Liver (tissue), 9 donors: Measurements from ENCODE around the gene LTA4H. TPM values are rescaled to one million over a fixed set of nuclear protein-coding genes. Genes with fewer than 3 reads are reported as not detected.

Experiments used
- DNase-seq: peaks from one replicate; pipeline ENCODE4 v3.0.0-alpha.2; 2017; ENCODE audit warnings: low spot score
- H3K27ac ChIP-seq, 2 donors: one replicate each; pipeline ENCODE4 v1.7.0; 2013; ENCODE audit warnings: inconsistent platforms in 2 of 2, low read length in 2 of 2, control low read depth in 1 of 2, low read depth in 1 of 2, mild to moderate bottlenecking in 1 of 2
- H3K27me3 ChIP-seq, 4 donors: one replicate each; pipeline versions ENCODE4 v1.6.1 to v1.7.0; 2013; ENCODE audit warnings: low read length in 3 of 4, inconsistent platforms in 1 of 4, mild to moderate bottlenecking in 1 of 4, moderate library complexity in 1 of 4; ENCODE audit not compliant: control insufficient read depth in 4 of 4, insufficient read depth in 4 of 4
- H3K36me3 ChIP-seq, 4 donors: one replicate each; pipeline versions ENCODE4 v1.6.1 to v1.7.0; 2013; ENCODE audit warnings: low read length in 3 of 4, mild to moderate bottlenecking in 3 of 4, low read depth in 1 of 4, moderate library complexity in 1 of 4; ENCODE audit not compliant: control insufficient read depth in 4 of 4, insufficient read depth in 3 of 4
- H3K4me1 ChIP-seq, 4 donors: one replicate each; pipeline versions ENCODE4 v1.6.1 to v1.7.0; 2013; ENCODE audit warnings: low read length in 3 of 4, mild to moderate bottlenecking in 3 of 4, moderate library complexity in 1 of 4; ENCODE audit not compliant: control insufficient read depth in 4 of 4, insufficient read depth in 4 of 4
- H3K4me3 ChIP-seq, 3 donors: one replicate each; pipeline versions ENCODE4 v1.6.1 to v1.7.0; 2013; ENCODE audit warnings: low read length in 3 of 3, control low read depth in 1 of 3, low read depth in 1 of 3, mild to moderate bottlenecking in 1 of 3
- H3K9ac ChIP-seq, 2 donors: one replicate each; pipeline ENCODE4 v1.7.0; 2013; ENCODE audit warnings: low read length in 2 of 2, mild to moderate bottlenecking in 2 of 2, moderate library complexity in 2 of 2, control low read depth in 1 of 2, low read depth in 1 of 2
- H3K9me3 ChIP-seq, 4 donors: one replicate each; pipeline versions ENCODE4 v1.6.1 to v1.7.0; 2013; ENCODE audit warnings: low read length in 3 of 4; ENCODE audit not compliant: control insufficient read depth in 4 of 4
- EGR1 ChIP-seq, 2 donors: IDR thresholded peaks; 2 replicates each; pipeline ENCODE4 v1.6.1; 2016 to 2018; ENCODE audit warnings: antibody characterized with exemption in 2 of 2, low read depth in 2 of 2
- FOXA1 ChIP-seq: IDR thresholded peaks from 2 replicates; pipeline ENCODE4 v1.6.1; 2016; ENCODE audit warnings: antibody characterized with exemption
- GABPA ChIP-seq, 2 donors: IDR thresholded peaks in 1 of 2; conservative IDR thresholded peaks in 1 of 2; 2 replicates each; pipeline ENCODE4 v1.6.1; 2016; ENCODE audit warnings: antibody characterized with exemption in 2 of 2, mild to moderate bottlenecking in 1 of 2, moderate library complexity in 1 of 2
- HNF4A ChIP-seq, 2 donors: conservative IDR thresholded peaks; 2 replicates each; pipeline ENCODE4 v1.6.1; 2016; ENCODE audit warnings: antibody characterized with exemption in 2 of 2, mild to moderate bottlenecking in 2 of 2
- JUND ChIP-seq, 2 donors: IDR thresholded peaks; 2 replicates each; pipeline ENCODE4 v1.6.1; 2016; ENCODE audit warnings: antibody characterized with exemption in 2 of 2
- NR2F2 ChIP-seq: IDR thresholded peaks from 2 replicates; pipeline ENCODE4 v1.6.1; 2016; ENCODE audit warnings: antibody characterized with exemption
- RAD21 ChIP-seq, 2 donors: IDR thresholded peaks; 2 replicates each; pipeline ENCODE4 v1.6.1; 2016; ENCODE audit warnings: antibody characterized with exemption in 2 of 2, mild to moderate bottlenecking in 2 of 2
- TAF1 ChIP-seq: conservative IDR thresholded peaks from 2 replicates; pipeline ENCODE4 v1.6.1; 2016; ENCODE audit warnings: antibody characterized with exemption, mild to moderate bottlenecking
- YY1 ChIP-seq: IDR thresholded peaks from 2 replicates; pipeline ENCODE4 v1.6.1; 2016; ENCODE audit warnings: antibody characterized with exemption, mild to moderate bottlenecking
- ZBTB33 ChIP-seq: IDR thresholded peaks from 2 replicates; pipeline ENCODE4 v1.6.1; 2016; ENCODE audit warnings: antibody characterized with exemption
- WGBS: extraction: QIAGEN DNeasy Blood & Tissue Kit; methylation state at CpG from one replicate; pipeline ENCODE4 v1.1.7; 2013; 5-methylcytosine and 5-hydroxymethylcytosine counted together
- polyA plus RNA-seq, 2 donors: library from polyadenylated mRNA; stranded (reverse) in 1 of 2; unstranded in 1 of 2; fragments of 200-250 nt in 1 of 2; fragments of >200 nt in 1 of 2; fragmentation: Nextera tagmentation in 1 of 2; extraction: Ambion mirVana in 1 of 2; gene quantifications; one replicate each; pipeline versions ENCODE4 v1.2.1 to v1.2.3, GENCODE V29; 2013 to 2015
- total RNA-seq, 2 donors: library from RNA; depleted of rRNA; stranded (reverse); fragments of >200 nt; gene quantifications; one replicate each; pipeline ENCODE4 v1.2.3, GENCODE V29; 2014
- TF ChIP-seq, protein P1 (sequence below): fragments of 150-350 bp; IDR thresholded peaks from 2 replicates; pipeline ENCODE4 v1.5.1; 2017; ENCODE audit warnings: improper control_type of control experiment, low read depth, low read length; ENCODE audit not compliant: missing input control
- TF ChIP-seq, protein P2 (sequence below): IDR thresholded peaks from 2 replicates; pipeline ENCODE4 v1.6.1; 2016; ENCODE audit warnings: antibody characterized with exemption
- donor health status: healthy.
- donor health status: healthy.
- donor health status: healthy.
- donor health status: healthy.
- donor health status: healthy.

Gene LTA4H
- total and polyA plus RNA-seq, 4 donors: 16.6 to 34.5 (median 20.9) TPM

DNA sequence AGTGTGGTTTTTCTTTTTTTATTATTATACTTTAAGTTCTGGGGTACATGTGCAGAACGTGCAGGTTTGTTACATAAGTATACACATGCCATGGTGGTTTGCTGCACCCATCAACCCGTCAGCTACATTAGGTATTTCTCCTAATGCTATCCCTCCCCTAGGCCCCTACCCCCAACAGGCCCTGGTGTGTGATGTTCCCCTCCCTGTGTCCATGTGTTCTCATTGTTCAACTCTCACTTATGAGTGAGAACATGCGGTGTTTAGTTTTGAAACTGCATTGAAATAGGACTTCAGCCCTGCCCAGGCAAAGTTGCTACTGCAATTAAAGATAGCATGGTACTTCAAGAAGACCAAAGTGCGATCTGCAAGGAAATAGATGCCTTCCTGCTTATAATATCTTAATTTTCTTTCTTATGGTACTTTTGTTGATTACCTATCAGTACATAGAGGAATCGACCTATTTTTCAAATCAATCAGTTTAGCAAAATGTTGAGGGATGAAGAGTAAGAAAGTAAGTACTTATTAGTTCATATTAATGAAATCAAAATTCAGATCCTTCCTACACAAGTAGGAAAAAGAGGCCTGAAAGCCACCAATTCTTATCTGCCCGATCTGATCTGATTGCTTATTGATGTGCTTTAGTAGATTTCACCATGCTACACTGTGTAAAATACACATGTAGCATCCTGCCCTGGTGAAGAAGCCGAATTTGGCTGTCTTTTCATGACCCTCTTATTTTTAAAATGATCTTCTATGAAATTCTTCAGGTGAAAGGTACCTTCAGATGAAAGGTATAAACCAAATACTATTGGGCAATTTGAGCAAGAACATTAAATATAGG is 1.6 kb downstream of the LTA4H start:
- 82% methylated on average over 7 of the region's 7 CpGs for WGBS

DNA sequence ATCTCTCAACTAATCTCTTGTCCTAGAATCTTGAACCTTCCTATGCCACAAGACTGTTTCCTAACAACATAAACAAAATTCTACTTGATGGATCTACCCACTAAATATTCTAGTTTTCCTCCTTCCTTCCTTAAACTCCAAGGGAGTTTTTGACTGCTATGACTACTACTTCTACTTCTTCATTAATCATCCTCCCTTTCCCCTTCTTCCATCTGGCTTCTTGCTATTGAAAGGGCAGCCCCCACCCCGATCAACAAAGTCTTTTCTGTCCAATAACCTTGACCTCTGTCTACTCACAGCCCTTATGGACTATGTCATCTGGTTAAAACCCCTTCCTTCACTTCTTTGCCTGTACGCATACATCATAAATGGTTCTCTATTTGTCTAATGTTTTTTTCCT is 5.6 kb downstream of the LTA4H start:
- TF ChIP-seq NR2F2: no peak
- Histone ChIP-seq H3K27ac (no peak overlapping the region), H3K36me3 (peaks cover 0 to 20% (median 7%) of the 10 kb centered on the region in 4 donors), H3K27me3 (no peaks in the 10 kb centered on the region), H3K9me3 (no peaks in the 10 kb centered on the region), H3K9ac (no peak overlapping the region), H3K4me1 (peaks cover 3 to 11% (median 8%) of the 10 kb centered on the region in 4 donors), H3K4me3 (no peak overlapping the region)
- WGBS: 90% methylated on average over 2 of the region's 2 CpGs
- DNase-seq: no peak

More for the DNA sequence above, 1.6 kb downstream of the LTA4H start:
- Histone ChIP-seq H3K36me3 (peaks cover 0 to 2% (median 0%) of the 10 kb centered on the region in 4 donors), H3K27ac (no peak overlapping the region), H3K4me3 (no peak overlapping the region), H3K4me1 (peaks cover 3 to 13% (median 9%) of the 10 kb centered on the region in 4 donors), H3K9ac (no peak overlapping the region), H3K9me3 (no peaks in the 10 kb centered on the region), H3K27me3 (no peaks in the 10 kb centered on the region)
- DNase-seq: no peak
- TF ChIP-seq ZBTB33 (no peak), GABPA (IDR thresholded peaks at IDR 0.05 in 1 of 2, conservative IDR thresholded peaks at IDR 0.05 in 1 of 2) (no peak), EGR1 (IDR thresholded peaks at IDR 0.05; ENCODE audit: low read depth in 2 of 2) (no peak), HNF4A (conservative IDR thresholded peaks at IDR 0.05) (no peak), JUND (IDR thresholded peaks at IDR 0.05) (no peak), TAF1 (no peak)
- TF ChIP-seq, protein P1, sequence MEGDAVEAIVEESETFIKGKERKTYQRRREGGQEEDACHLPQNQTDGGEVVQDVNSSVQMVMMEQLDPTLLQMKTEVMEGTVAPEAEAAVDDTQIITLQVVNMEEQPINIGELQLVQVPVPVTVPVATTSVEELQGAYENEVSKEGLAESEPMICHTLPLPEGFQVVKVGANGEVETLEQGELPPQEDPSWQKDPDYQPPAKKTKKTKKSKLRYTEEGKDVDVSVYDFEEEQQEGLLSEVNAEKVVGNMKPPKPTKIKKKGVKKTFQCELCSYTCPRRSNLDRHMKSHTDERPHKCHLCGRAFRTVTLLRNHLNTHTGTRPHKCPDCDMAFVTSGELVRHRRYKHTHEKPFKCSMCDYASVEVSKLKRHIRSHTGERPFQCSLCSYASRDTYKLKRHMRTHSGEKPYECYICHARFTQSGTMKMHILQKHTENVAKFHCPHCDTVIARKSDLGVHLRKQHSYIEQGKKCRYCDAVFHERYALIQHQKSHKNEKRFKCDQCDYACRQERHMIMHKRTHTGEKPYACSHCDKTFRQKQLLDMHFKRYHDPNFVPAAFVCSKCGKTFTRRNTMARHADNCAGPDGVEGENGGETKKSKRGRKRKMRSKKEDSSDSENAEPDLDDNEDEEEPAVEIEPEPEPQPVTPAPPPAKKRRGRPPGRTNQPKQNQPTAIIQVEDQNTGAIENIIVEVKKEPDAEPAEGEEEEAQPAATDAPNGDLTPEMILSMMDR: no peak
- TF ChIP-seq, protein P2, sequence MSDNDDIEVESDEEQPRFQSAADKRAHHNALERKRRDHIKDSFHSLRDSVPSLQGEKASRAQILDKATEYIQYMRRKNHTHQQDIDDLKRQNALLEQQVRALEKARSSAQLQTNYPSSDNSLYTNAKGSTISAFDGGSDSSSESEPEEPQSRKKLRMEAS: no peak

DNA sequence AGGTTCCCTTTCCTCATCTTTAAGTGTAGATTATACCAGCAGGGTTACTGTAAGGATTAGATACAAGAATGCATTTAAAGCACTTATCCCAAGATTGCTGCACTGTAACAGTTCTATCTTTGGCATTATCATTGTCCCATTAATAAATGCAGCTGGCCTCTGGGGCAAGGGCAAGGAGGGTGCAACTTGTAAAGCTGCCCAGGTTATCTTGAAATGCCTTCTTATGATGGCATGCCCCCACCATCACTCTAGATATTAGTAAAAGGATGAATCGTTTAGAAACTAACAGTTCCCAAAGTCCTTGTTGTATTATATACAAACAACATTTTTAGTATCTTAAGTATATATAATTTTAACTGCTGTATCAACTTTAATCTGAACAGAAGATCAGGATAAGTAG is 6.8 kb downstream of the LTA4H start:
- 80% methylated on average over 1 of the region's 1 CpG for WGBS
- Histone ChIP-seq H3K9ac (no peak overlapping the region), H3K9me3 (no peaks in the 10 kb centered on the region), H3K27me3 (no peaks in the 10 kb centered on the region), H3K4me1 (no peaks in the 10 kb centered on the region), H3K4me3 (no peak overlapping the region), H3K27ac (no peak overlapping the region), H3K36me3 (peaks cover 0 to 21% (median 8%) of the 10 kb centered on the region in 4 donors)
- DNase-seq: no peak
- no peak for TF ChIP-seq RAD21 (IDR thresholded peaks at IDR 0.05)
- no peak for TF ChIP-seq FOXA1
- TF ChIP-seq YY1: no peak
- TF ChIP-seq, protein P1: no peak
- no peak for TF ChIP-seq NR2F2
